ENCODE results near the gene FLNB. TPM values are rescaled to one million over a fixed set of nuclear protein-coding genes. Genes with fewer than 3 reads are reported as not detected.

FLNB gene
- total RNA-seq, 2 experiments from 2014 or later: 23.1 to 26.0 TPM

- H3K36me3 Mint-ChIP-seq: peaks cover 16% of the 10 kb centered on the region
- H3K27ac Mint-ChIP-seq: peak overlapping the region; percentile 54
- peak; percentile 50 for DNase-seq
- no peak overlapping the region for H3K4me3 Mint-ChIP-seq
- peaks cover 29% of the 10 kb centered on the region for H3K4me1 Mint-ChIP-seq (ENCODE audit: low read depth)
- no peaks in the 10 kb centered on the region for H3K9me3 Mint-ChIP-seq
- POLR2A ChIA-PET: no interaction called here
- no peaks in the 10 kb centered on the region for H3K27me3 Mint-ChIP-seq
- CTCF ChIA-PET: no interaction called here
- intact Hi-C loops (cut with micrococcal nuclease): no loop called here
Observed at GRCh38 chr3:58116161-58116955, 108.1 kb downstream of the FLNB start.

- intact Hi-C loops (cut with micrococcal nuclease): no loop called here
- Mint-ChIP-seq H3K36me3 (peaks cover 17% of the 10 kb centered on the region), H3K4me3 (no peak overlapping the region), H3K27ac (no peak overlapping the region), H3K27me3 (no peaks in the 10 kb centered on the region), H3K4me1 (ENCODE audit: low read depth) (peaks cover 28% of the 10 kb centered on the region), H3K9me3 (no peaks in the 10 kb centered on the region)
- ChIA-PET POLR2A (no interaction called here), CTCF (no interaction called here)
- no peak for DNase-seq
Observed at GRCh38 chr3:58116985-58117384, 108.8 kb downstream of the FLNB start.

DNA sequence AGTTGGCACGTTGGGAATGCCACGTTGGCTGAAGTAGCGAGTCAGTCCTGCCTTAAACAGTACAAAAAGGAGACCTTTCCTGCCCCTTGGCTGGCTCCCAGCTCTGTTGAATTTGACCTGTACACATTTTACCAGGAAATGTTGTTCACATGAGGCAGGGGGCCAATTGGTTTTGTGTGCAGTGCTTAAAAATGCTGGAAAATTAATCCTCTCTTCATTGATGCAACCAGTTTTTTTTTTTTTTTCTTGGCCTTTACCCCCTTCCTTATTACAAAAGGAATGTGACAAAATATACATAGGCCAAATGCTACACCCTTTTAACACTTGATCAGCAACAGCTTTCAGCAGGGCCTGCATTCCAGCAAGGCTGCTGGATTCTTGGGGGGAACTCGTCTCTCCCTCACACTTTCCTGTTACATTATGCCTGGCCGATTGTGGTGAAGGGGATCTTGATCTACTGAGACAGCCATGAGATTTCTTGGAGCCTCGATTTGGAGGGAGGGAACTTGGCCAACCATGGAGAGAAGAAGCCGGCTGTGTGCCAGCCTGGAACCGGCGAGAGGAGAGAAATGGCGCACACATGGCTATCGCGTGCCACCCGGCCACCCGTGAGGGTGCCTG is 109.4 kb downstream of the FLNB start:
- no peak for DNase-seq
- Mint-ChIP-seq H3K9me3 (no peaks in the 10 kb centered on the region), H3K4me1 (ENCODE audit: low read depth) (peaks cover 27% of the 10 kb centered on the region), H3K36me3 (peaks cover 10% of the 10 kb centered on the region), H3K27ac (no peak overlapping the region), H3K27me3 (no peaks in the 10 kb centered on the region), H3K4me3 (no peak overlapping the region)
- POLR2A ChIA-PET: no interaction called here
- intact Hi-C loops (cut with micrococcal nuclease): no loop called here
- CTCF ChIA-PET: no interaction called here

DNA sequence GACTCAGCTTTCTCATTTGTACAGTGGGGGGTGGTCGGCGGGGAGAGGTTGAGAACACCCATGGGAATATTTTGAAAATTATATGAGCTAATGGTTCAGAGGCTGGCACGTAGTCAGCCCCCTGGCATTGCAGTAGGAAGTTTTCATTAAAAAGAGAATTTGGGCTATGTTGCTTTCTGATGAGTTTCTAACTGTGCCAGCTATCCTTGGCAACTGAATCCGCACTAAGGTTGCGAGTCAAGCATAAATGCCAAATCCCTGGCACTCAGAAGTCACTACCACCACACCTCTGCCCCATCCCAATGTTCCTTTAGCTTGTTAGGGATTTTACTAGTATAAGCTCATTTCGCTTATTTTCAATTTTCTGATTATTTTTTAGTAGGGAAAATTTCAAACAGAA is 111.0 kb downstream of the FLNB start:
- ChIA-PET POLR2A (no interaction called here), CTCF (interaction anchor here (0.6 kb wide), 1 partner anchor 48 kb away, joined by 3 read pairs; no protein-coding TSS in a partner anchor)
- intact Hi-C loops (cut with micrococcal nuclease): no loop called here
- Mint-ChIP-seq H3K27ac (no peak overlapping the region), H3K4me3 (no peak overlapping the region), H3K36me3 (peaks cover 17% of the 10 kb centered on the region), H3K27me3 (no peaks in the 10 kb centered on the region), H3K9me3 (no peaks in the 10 kb centered on the region), H3K4me1 (ENCODE audit: low read depth) (peaks cover 27% of the 10 kb centered on the region)
- DNase-seq: no peak

- Mint-ChIP-seq H3K9me3 (no peaks in the 10 kb centered on the region), H3K4me1 (ENCODE audit: low read depth) (peaks cover 20% of the 10 kb centered on the region), H3K36me3 (peaks cover 18% of the 10 kb centered on the region), H3K27me3 (no peaks in the 10 kb centered on the region), H3K27ac (no peak overlapping the region), H3K4me3 (no peak overlapping the region)
- ChIA-PET CTCF (no interaction called here), POLR2A (no interaction called here)
- DNase-seq: no peak
- intact Hi-C loops (cut with micrococcal nuclease): no loop called here
Observed at GRCh38 chr3:58120075-58120812, 112.0 kb downstream of the FLNB start.

- Mint-ChIP-seq H3K9me3 (no peaks in the 10 kb centered on the region), H3K36me3 (peaks cover 23% of the 10 kb centered on the region), H3K4me3 (no peak overlapping the region), H3K4me1 (ENCODE audit: low read depth) (peaks cover 11% of the 10 kb centered on the region), H3K27me3 (no peaks in the 10 kb centered on the region), H3K27ac (no peak overlapping the region)
- intact Hi-C loops (cut with micrococcal nuclease): no loop called here
- DNase-seq: no peak
- ChIA-PET POLR2A (no interaction called here), CTCF (no interaction called here)
Observed at GRCh38 chr3:58121183-58121582, 113.0 kb downstream of the FLNB start.

- H3K4me1 Mint-ChIP-seq (ENCODE audit: low read depth): no peaks in the 10 kb centered on the region
- intact Hi-C loops (cut with micrococcal nuclease): no loop called here
- POLR2A ChIA-PET: no interaction called here
- no peaks in the 10 kb centered on the region for H3K27me3 Mint-ChIP-seq
- H3K27ac Mint-ChIP-seq: no peak overlapping the region
- H3K4me3 Mint-ChIP-seq: no peak overlapping the region
- peaks cover 35% of the 10 kb centered on the region for H3K36me3 Mint-ChIP-seq
- no peaks in the 10 kb centered on the region for H3K9me3 Mint-ChIP-seq
- no peak for DNase-seq
- CTCF ChIA-PET: no interaction called here
Observed at GRCh38 chr3:58122936-58123700, 114.9 kb downstream of the FLNB start.

DNA sequence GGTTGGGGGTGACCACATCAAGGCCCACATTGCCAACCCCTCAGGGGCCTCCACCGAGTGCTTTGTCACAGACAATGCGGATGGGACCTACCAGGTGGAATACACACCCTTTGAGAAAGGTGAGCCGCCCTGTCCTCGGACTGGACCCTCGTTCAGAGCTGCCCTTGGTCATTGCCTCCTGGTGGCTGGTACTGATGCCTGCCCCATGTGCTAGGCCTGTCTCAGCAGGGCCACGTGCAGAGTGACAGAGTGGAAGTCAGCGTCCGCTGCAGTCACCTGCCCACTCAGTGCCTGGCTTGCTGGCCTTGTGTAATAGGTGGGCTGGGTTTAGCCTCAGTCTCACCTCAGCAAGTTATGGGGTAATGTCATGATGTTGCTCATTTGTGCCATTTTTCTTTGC is 116.2 kb downstream of the FLNB start:
- no peak overlapping the region for H3K4me3 Mint-ChIP-seq
- no peaks in the 10 kb centered on the region for H3K27me3 Mint-ChIP-seq
- ChIA-PET CTCF (no interaction called here), POLR2A (no interaction called here)
- no peak overlapping the region for H3K27ac Mint-ChIP-seq
- intact Hi-C loops (cut with micrococcal nuclease): no loop called here
- H3K36me3 Mint-ChIP-seq: peaks cover 40% of the 10 kb centered on the region
- no peaks in the 10 kb centered on the region for H3K4me1 Mint-ChIP-seq (ENCODE audit: low read depth)
- no peak for DNase-seq
- H3K9me3 Mint-ChIP-seq: no peaks in the 10 kb centered on the region

- no peak overlapping the region for H3K4me3 Mint-ChIP-seq
- H3K9me3 Mint-ChIP-seq: no peaks in the 10 kb centered on the region
- H3K36me3 Mint-ChIP-seq: peaks cover 34% of the 10 kb centered on the region
- no peaks in the 10 kb centered on the region for H3K27me3 Mint-ChIP-seq
- H3K4me1 Mint-ChIP-seq (ENCODE audit: low read depth): no peaks in the 10 kb centered on the region
- DNase-seq: no peak
- CTCF ChIA-PET: no interaction called here
- intact Hi-C loops (cut with micrococcal nuclease): no loop called here
- POLR2A ChIA-PET: interaction anchor here (0.7 kb wide), 1 partner anchor 1017 kb away, joined by 3 read pairs; no protein-coding TSS in a partner anchor
- H3K27ac Mint-ChIP-seq: no peak overlapping the region
Observed at GRCh38 chr3:58129041-58129770, 121.0 kb downstream of the FLNB start.

DNA sequence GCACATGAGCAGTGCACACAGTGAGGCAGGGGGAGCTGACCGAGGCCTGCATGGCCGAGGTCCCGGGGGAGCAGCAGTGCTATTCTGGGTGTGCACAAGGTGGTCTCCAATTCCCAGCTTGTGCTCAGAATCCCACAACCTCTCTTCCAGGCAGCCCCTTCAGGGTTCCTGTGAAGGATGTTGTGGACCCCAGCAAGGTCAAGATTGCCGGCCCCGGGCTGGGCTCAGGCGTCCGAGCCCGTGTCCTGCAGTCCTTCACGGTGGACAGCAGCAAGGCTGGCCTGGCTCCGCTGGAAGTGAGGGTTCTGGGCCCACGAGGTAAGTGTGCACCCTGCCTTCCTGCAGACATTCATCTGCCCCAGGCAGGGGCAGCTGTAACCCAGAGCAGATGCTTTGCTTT is 122.4 kb downstream of the FLNB start:
- intact Hi-C loops (cut with micrococcal nuclease): no loop called here
- H3K27ac Mint-ChIP-seq: no peak overlapping the region
- no peak overlapping the region for H3K4me3 Mint-ChIP-seq
- POLR2A ChIA-PET: no interaction called here
- H3K27me3 Mint-ChIP-seq: no peaks in the 10 kb centered on the region
- no peak for DNase-seq
- H3K9me3 Mint-ChIP-seq: no peaks in the 10 kb centered on the region
- peaks cover 30% of the 10 kb centered on the region for H3K36me3 Mint-ChIP-seq
- CTCF ChIA-PET: no interaction called here
- H3K4me1 Mint-ChIP-seq (ENCODE audit: low read depth): no peaks in the 10 kb centered on the region

GRCh38 chr3:58131101-58131825 is 123.0 kb downstream of the FLNB start:
- Mint-ChIP-seq H3K36me3 (peaks cover 35% of the 10 kb centered on the region), H3K9me3 (no peaks in the 10 kb centered on the region), H3K27me3 (no peaks in the 10 kb centered on the region), H3K4me1 (ENCODE audit: low read depth) (no peaks in the 10 kb centered on the region), H3K4me3 (no peak overlapping the region), H3K27ac (no peak overlapping the region)
- intact Hi-C loops (cut with micrococcal nuclease): no loop called here
- POLR2A ChIA-PET: no interaction called here
- CTCF ChIA-PET: no interaction called here
- DNase-seq: no peak

Data from activated CD4-positive, alpha-beta memory T cell treated with anti-CD3 and anti-CD28 coated beads for 36 hours (primary cell).